Esophagus (tissue), 2 donors: ENCODE measurements around the gene SF3B3. TPM values are rescaled to one million over a fixed set of nuclear protein-coding genes. Genes with fewer than 3 reads are reported as not detected.

ENCODE experiments used
- H3K27ac ChIP-seq, 2 donors: one replicate each; pipeline ENCODE4 v1.5.1; 2013; ENCODE audit warnings: low read depth in 2 of 2, mild to moderate bottlenecking in 2 of 2, inconsistent platforms in 1 of 2, low read length in 1 of 2, moderate library complexity in 1 of 2
- H3K27me3 ChIP-seq, 2 donors: one replicate each; pipeline ENCODE4 v1.6.1; 2013; ENCODE audit warnings: low read length in 2 of 2, control low read depth in 1 of 2, mild to moderate bottlenecking in 1 of 2; ENCODE audit not compliant: insufficient read depth in 2 of 2, control insufficient read depth in 1 of 2
- H3K36me3 ChIP-seq, 2 donors: one replicate each; pipeline ENCODE4 v1.6.1; 2013; ENCODE audit warnings: low read length in 1 of 2; ENCODE audit not compliant: control insufficient read depth in 2 of 2, insufficient read depth in 2 of 2
- H3K4me1 ChIP-seq, 2 donors: one replicate each; pipeline ENCODE4 v1.6.1; 2013; ENCODE audit warnings: low read length in 1 of 2; ENCODE audit not compliant: control insufficient read depth in 2 of 2, insufficient read depth in 2 of 2
- H3K4me3 ChIP-seq, 2 donors: one replicate each; pipeline ENCODE4 v1.5.1; 2013; ENCODE audit warnings: low read length in 2 of 2, mild to moderate bottlenecking in 2 of 2, low read depth in 1 of 2, moderate library complexity in 1 of 2
- H3K9me3 ChIP-seq, 2 donors: one replicate each; pipeline ENCODE4 v1.6.1; 2013; ENCODE audit warnings: mild to moderate bottlenecking in 2 of 2, low read depth in 1 of 2, low read length in 1 of 2, moderate library complexity in 1 of 2; ENCODE audit not compliant: control insufficient read depth in 2 of 2, insufficient read depth in 1 of 2
- WGBS, 2 donors: extraction: QIAGEN DNeasy Blood & Tissue Kit; methylation state at CpG; one replicate each; pipeline ENCODE4 v1.1.7; 2013; 5-methylcytosine and 5-hydroxymethylcytosine counted together
- polyA plus RNA-seq, 2 donors: library from polyadenylated mRNA; stranded (reverse); fragments of 200-250 nt; gene quantifications; one replicate each; pipeline ENCODE4 v1.2.3, GENCODE V29; 2013
- donor health status: healthy with polysubstance abuse.
- donor health status: Bipolar disorder and iron deficiency.

The SF3B3 gene
- polyA plus RNA-seq, 2 donors: 114 to 129 TPM

- H3K36me3 ChIP-seq: peaks cover 8 to 31% of the 10 kb centered on the region in 2 donors
- WGBS, 2 donors: 86 to 93% methylated on average over 3 of the region's 3 CpGs
- peak overlapping the region in 1 of 2 donors; percentile 40 for H3K27ac ChIP-seq
- peaks cover 0 to 4% of the 10 kb centered on the region in 2 donors for H3K4me1 ChIP-seq
- no peaks in the 10 kb centered on the region for H3K9me3 ChIP-seq
- H3K4me3 ChIP-seq: no peak overlapping the region
- no peaks in the 10 kb centered on the region for H3K27me3 ChIP-seq
These were observed 32.4 kb downstream of the SF3B3 start for GRCh38 chr16:70556063-70556462.

GRCh38 chr16:70561623-70562022 is 38.0 kb downstream of the SF3B3 start:
- H3K36me3 ChIP-seq: peaks cover 10 to 33% of the 10 kb centered on the region in 2 donors
- peak overlapping the region; percentile 68 to 76 for H3K27ac ChIP-seq
- H3K27me3 ChIP-seq: no peaks in the 10 kb centered on the region
- peaks cover 0 to 6% of the 10 kb centered on the region in 2 donors for H3K4me1 ChIP-seq
- no peak overlapping the region for H3K4me3 ChIP-seq
- WGBS, 2 donors: 56 to 75% methylated on average over 9 of the region's 9 CpGs
- H3K9me3 ChIP-seq: no peaks in the 10 kb centered on the region

- peak overlapping the region; percentile 53 to 69 for H3K27ac ChIP-seq
- peaks cover 15 to 36% of the 10 kb centered on the region in 2 donors for H3K36me3 ChIP-seq
- no peaks in the 10 kb centered on the region for H3K27me3 ChIP-seq
- 65 to 70% methylated on average over 7 of the region's 7 CpGs for WGBS, 2 donors
- peaks cover 0 to 6% of the 10 kb centered on the region in 2 donors for H3K4me1 ChIP-seq
- no peak overlapping the region for H3K4me3 ChIP-seq
- no peaks in the 10 kb centered on the region for H3K9me3 ChIP-seq
These were observed 40.0 kb downstream of the SF3B3 start for GRCh38 chr16:70563636-70564035.

- 66 to 76% methylated on average over 4 of the region's 4 CpGs for WGBS, 2 donors
- Histone ChIP-seq H3K9me3 (no peaks in the 10 kb centered on the region), H3K27ac (peak overlapping the region; percentile 43 to 78), H3K4me3 (no peak overlapping the region), H3K4me1 (peaks cover 0 to 6% of the 10 kb centered on the region in 2 donors), H3K27me3 (no peaks in the 10 kb centered on the region), H3K36me3 (peaks cover 21 to 47% of the 10 kb centered on the region in 2 donors)
These were observed 41.4 kb downstream of the SF3B3 start for GRCh38 chr16:70565053-70565452.

GRCh38 chr16:70568601-70569237 is 45.1 kb downstream of the SF3B3 start:
- Histone ChIP-seq H3K36me3 (peaks cover 33 to 54% of the 10 kb centered on the region in 2 donors), H3K27me3 (no peaks in the 10 kb centered on the region), H3K27ac (peak overlapping the region; percentile 83 to 84), H3K9me3 (no peaks in the 10 kb centered on the region), H3K4me3 (peak overlapping the region in 1 of 2 donors; percentile 11), H3K4me1 (peaks cover 0 to 2% of the 10 kb centered on the region in 2 donors)
- 52 to 63% methylated on average over 5 of the region's 5 CpGs for WGBS, 2 donors

GRCh38 chr16:70569752-70570151 is 46.1 kb downstream of the SF3B3 start:
- Histone ChIP-seq H3K4me3 (no peak overlapping the region), H3K27me3 (no peaks in the 10 kb centered on the region), H3K9me3 (no peaks in the 10 kb centered on the region), H3K27ac (peak overlapping the region; percentile 14 to 65), H3K4me1 (peaks cover 2% of the 10 kb centered on the region in 2 donors), H3K36me3 (peaks cover 29 to 50% of the 10 kb centered on the region in 2 donors)
- WGBS, 2 donors: 83 to 84% methylated on average over 6 of the region's 6 CpGs

GRCh38 chr16:70570967-70571570 is 47.5 kb downstream of the SF3B3 start:
- no peaks in the 10 kb centered on the region for H3K9me3 ChIP-seq
- H3K27me3 ChIP-seq: no peaks in the 10 kb centered on the region
- H3K4me3 ChIP-seq: no peak overlapping the region
- peaks cover 2% of the 10 kb centered on the region in 2 donors for H3K4me1 ChIP-seq
- H3K27ac ChIP-seq: no peak overlapping the region
- WGBS, 2 donors: 84 to 88% methylated on average over 10 of the region's 10 CpGs
- H3K36me3 ChIP-seq: peaks cover 23 to 41% of the 10 kb centered on the region in 2 donors

GRCh38 chr16:70571623-70572022 is 48.0 kb downstream of the SF3B3 start:
- H3K4me1 ChIP-seq: peaks cover 2% of the 10 kb centered on the region in 2 donors
- H3K27me3 ChIP-seq: no peaks in the 10 kb centered on the region
- no peak overlapping the region for H3K27ac ChIP-seq
- H3K36me3 ChIP-seq: peaks cover 23 to 41% of the 10 kb centered on the region in 2 donors
- no peak overlapping the region for H3K4me3 ChIP-seq
- no peaks in the 10 kb centered on the region for H3K9me3 ChIP-seq
- WGBS, 2 donors: 86 to 88% methylated on average over 8 of the region's 8 CpGs

- Histone ChIP-seq H3K9me3 (no peaks in the 10 kb centered on the region), H3K4me1 (peaks cover 2% of the 10 kb centered on the region in 2 donors), H3K36me3 (peaks cover 20 to 40% of the 10 kb centered on the region in 2 donors), H3K27me3 (no peaks in the 10 kb centered on the region), H3K4me3 (no peak overlapping the region), H3K27ac (no peak overlapping the region)
- 84 to 91% methylated on average over 5 of the region's 5 CpGs for WGBS, 2 donors
These were observed 48.7 kb downstream of the SF3B3 start for GRCh38 chr16:70572050-70572925.
